ENCODE results near the gene CDH2.

DNA sequence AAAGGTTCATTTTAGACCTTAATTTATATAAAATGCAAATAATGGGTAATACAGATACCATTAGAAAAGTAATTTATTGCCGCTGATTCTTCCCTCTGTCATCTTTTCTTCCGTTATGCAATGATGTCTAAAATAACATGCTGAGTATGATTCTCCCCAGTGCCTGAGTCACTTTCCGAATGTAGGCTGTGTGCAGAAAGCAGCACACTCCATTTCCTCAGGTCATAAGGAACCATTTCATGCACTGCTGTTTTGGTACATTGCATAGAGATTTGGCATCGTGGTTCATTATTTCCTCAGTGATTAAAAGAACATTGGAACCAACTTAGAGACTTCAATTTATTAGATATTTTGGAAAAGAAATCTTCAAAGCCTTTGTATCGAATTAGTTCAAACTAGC lies 173.5 kb downstream of the CDH2 start:
- TF ChIP-seq CTCF (conservative IDR thresholded peaks at IDR 0.05; ENCODE audit: low read depth, low read length) (no peak), EZH2 (IDR thresholded peaks at IDR 0.05; ENCODE audit: borderline replicate concordance, low read depth, low read length, poor library complexity, severe bottlenecking) (no peak)

Measured in A673 (cell line).